GM06990 (cell line): ENCODE measurements around the gene MCHR1.

Experiments
- DNase-seq: peaks from one replicate; pipeline ENCODE4 v3.0.0-alpha.2; 2011; ENCODE audit not compliant: insufficient read length; ENCODE audit errors: extremely low read depth
- H3K27me3 ChIP-seq: replicated peaks from 2 replicates; pipeline ENCODE4 v1.6.0; 2011; ENCODE audit warnings: low read length; ENCODE audit not compliant: control insufficient read depth, insufficient read depth
- H3K36me3 ChIP-seq: 2 replicates; pipeline ENCODE4 v1.5.1; 2011; ENCODE audit warnings: low read length; ENCODE audit not compliant: control insufficient read depth, insufficient read depth
- H3K4me3 ChIP-seq: replicated peaks from 2 replicates; pipeline ENCODE4 v1.5.1; 2011; ENCODE audit warnings: low read depth, mild to moderate bottlenecking, control low read depth, low read length
- CTCF ChIP-seq: IDR thresholded peaks from 2 replicates; pipeline ENCODE4 v1.5.1; 2011; ENCODE audit warnings: low read length, control low read depth, mild to moderate bottlenecking, inconsistent platforms; ENCODE audit not compliant: insufficient read depth, poor library complexity, severe bottlenecking

MCHR1 gene

DNA sequence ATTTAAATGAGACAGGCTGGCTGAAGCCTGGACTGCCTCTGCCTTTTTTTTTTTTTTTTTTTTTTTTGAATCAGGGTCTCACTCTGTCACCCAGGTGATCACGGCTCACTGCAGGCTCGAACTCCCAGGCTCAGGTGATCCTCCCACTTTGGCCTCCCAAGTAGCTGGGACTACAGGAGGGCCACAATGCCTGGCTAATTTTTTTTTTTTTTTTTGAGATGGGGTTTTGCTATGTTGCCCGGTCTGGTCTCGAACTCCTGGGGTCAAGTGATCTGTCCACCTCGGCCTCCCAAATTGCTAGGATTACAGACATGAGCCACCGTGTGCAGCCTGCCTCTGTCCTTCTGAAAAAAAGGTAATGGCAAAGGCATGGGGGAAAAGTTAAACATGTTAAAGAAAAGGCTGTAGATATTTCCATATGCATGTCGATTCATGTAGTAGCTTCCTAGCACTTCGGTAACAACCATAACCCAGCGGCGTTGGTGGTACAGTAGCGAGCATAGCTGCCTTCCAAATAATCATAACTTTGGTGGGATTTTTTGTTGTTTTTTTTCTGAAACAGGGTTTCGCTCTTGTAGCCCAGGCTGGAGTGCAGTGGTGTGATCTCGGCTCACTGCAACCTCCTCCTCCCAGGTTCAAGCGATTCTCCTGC lies 48.8 kb downstream of the MCHR1 start:
- no peaks in the 10 kb centered on the region for H3K36me3 ChIP-seq
- DNase-seq = no peak
- H3K4me3 ChIP-seq = no peak overlapping the region
- no peak for TF ChIP-seq CTCF
- H3K27me3 ChIP-seq = no peaks in the 10 kb centered on the region

- no peaks in the 10 kb centered on the region for H3K27me3 ChIP-seq
- no peak overlapping the region for H3K4me3 ChIP-seq
- no peak for DNase-seq
Measured at GRCh38 chr22:40728731-40729189, 49.5 kb downstream of the MCHR1 start.

GRCh38 chr22:40729284-40729683 lies 50.0 kb downstream of the MCHR1 start:
- Histone ChIP-seq H3K36me3 (no peaks in the 10 kb centered on the region), H3K27me3 (no peaks in the 10 kb centered on the region), H3K4me3 (no peak overlapping the region)
- no peak for DNase-seq
- no peak for TF ChIP-seq CTCF

More at GRCh38 chr22:40728731-40729189, 49.5 kb downstream of the MCHR1 start:
- no peak for TF ChIP-seq CTCF
- no peaks in the 10 kb centered on the region for H3K36me3 ChIP-seq
